DMS153 (cell line): Measurements from ENCODE around the gene FBXL17.

Experiments used
- DNase-seq: peaks from one replicate; lab custom pipeline; 2025; lab: John Stamatoyannopoulos, UW

Gene FBXL17

GRCh38 chr5:108093186-108093585 lies 288.7 kb downstream of the FBXL17 start:
- DNase-seq = no peak

- DNase-seq = no peak
Observed at GRCh38 chr5:108090946-108091345, 291.0 kb downstream of the FBXL17 start.

- DNase-seq = no peak
Observed at GRCh38 chr5:108084105-108084504, 297.8 kb downstream of the FBXL17 start.

- no peak for DNase-seq
Observed at GRCh38 chr5:108083232-108083631, 298.7 kb downstream of the FBXL17 start.

GRCh38 chr5:108081707-108082106 lies 300.2 kb downstream of the FBXL17 start:
- DNase-seq = no peak

- no peak for DNase-seq
Observed at GRCh38 chr5:108079753-108080152, 302.1 kb downstream of the FBXL17 start.

GRCh38 chr5:108078882-108079281 lies 303.0 kb downstream of the FBXL17 start:
- DNase-seq = no peak

- DNase-seq = no peak
Observed at GRCh38 chr5:108078345-108078744, 303.6 kb downstream of the FBXL17 start.

- no peak for DNase-seq
Observed at GRCh38 chr5:108074626-108075025, 307.3 kb downstream of the FBXL17 start.

GRCh38 chr5:108064302-108064701 lies 317.6 kb downstream of the FBXL17 start:
- DNase-seq = no peak

GRCh38 chr5:108061941-108062340 lies 320.0 kb downstream of the FBXL17 start:
- no peak for DNase-seq

- no peak for DNase-seq
Observed at GRCh38 chr5:108060340-108060739, 321.6 kb downstream of the FBXL17 start.

GRCh38 chr5:108059334-108059733 lies 322.6 kb downstream of the FBXL17 start:
- DNase-seq = no peak

- DNase-seq = no peak
Observed at GRCh38 chr5:108054349-108054748, 327.5 kb downstream of the FBXL17 start.

- no peak for DNase-seq
Observed at GRCh38 chr5:108046955-108047670, 334.8 kb downstream of the FBXL17 start.

- DNase-seq = no peak
Observed at GRCh38 chr5:108036482-108036881, 345.4 kb downstream of the FBXL17 start.

- DNase-seq = no peak
Observed at GRCh38 chr5:108028883-108029282, 353.0 kb downstream of the FBXL17 start.

- no peak for DNase-seq
Observed at GRCh38 chr5:108028412-108028811, 353.5 kb downstream of the FBXL17 start.

- no peak for DNase-seq
Observed at GRCh38 chr5:108025957-108026356, 355.9 kb downstream of the FBXL17 start.

GRCh38 chr5:108024986-108025385 lies 356.9 kb downstream of the FBXL17 start:
- DNase-seq = no peak

- no peak for DNase-seq
Observed at GRCh38 chr5:108016101-108016500, 365.8 kb downstream of the FBXL17 start.

- no peak for DNase-seq
Observed at GRCh38 chr5:108006791-108007190, 375.1 kb downstream of the FBXL17 start.

GRCh38 chr5:108003178-108003577 lies 378.7 kb downstream of the FBXL17 start:
- no peak for DNase-seq

GRCh38 chr5:108001222-108001621 lies 380.7 kb downstream of the FBXL17 start:
- DNase-seq = no peak
